ENCODE measurements around the gene CRYL1. TPM values are rescaled to one million over a fixed set of nuclear protein-coding genes. Genes with fewer than 3 reads are reported as not detected.

Gene CRYL1
- total and polyA plus RNA-seq, 9 of the 15 experiments (the other 6 are each of a cell fraction or from before 2014, with no cell fraction given): 1.0 to 6.9 (median 2.4) TPM

- Histone ChIP-seq H3K9me3 (replicated peaks; ENCODE audit: control insufficient read depth, insufficient read depth, low read depth, low read length) (no peaks in the 10 kb centered on the region), H3K4me2 (ENCODE audit: insufficient read depth, low read length) (no peak overlapping the region), H3K4me3 (no peak overlapping the region), H2AFZ (ENCODE audit: low read depth, low read length) (no peak overlapping the region), H3K36me3 (ENCODE audit: control insufficient read depth, insufficient read depth, low read length) (no peaks in the 10 kb centered on the region), H3K9me1 (ENCODE audit: control insufficient read depth, insufficient read depth, low read length) (no peaks in the 10 kb centered on the region), H3K27me3 (ENCODE audit: control insufficient read depth in 2 of 2, insufficient read depth in 2 of 2, low read length in 2 of 2) (peaks cover 3 to 19% of the 10 kb centered on the region in 2 experiments; a peak in 3 of 5 replicates), H3K9ac (ENCODE audit: insufficient read depth in 1 of 2, low read depth in 2 of 2, low read length in 2 of 2) (no peak overlapping the region), H3K27ac (ENCODE audit: extremely low read depth, low read depth, low read length) (no peak overlapping the region), H4K20me1 (replicated peaks; ENCODE audit: control insufficient read depth, insufficient read depth, low read length) (no peaks in the 10 kb centered on the region), H3K4me1 (replicated peaks in 1 of 2; ENCODE audit: control insufficient read depth in 2 of 2, insufficient read depth in 2 of 2, low read length in 2 of 2) (no peaks in the 10 kb centered on the region; a peak in 1 of 5 replicates), H3K79me2 (ENCODE audit: control insufficient read depth, insufficient read depth, low read length) (no peaks in the 10 kb centered on the region)
- DNase-seq (ENCODE audit: extremely low read depth in 1 of 4, low spot score in 3 of 4): no peak
- ChIA-PET POLR2A (no interaction called here), CTCF (ENCODE audit: low intra/inter-chr PET ratio) (no interaction called here)
- in situ Hi-C loops (cut with MboI) (no loop called here), intact Hi-C loops (cut with micrococcal nuclease) (no loop called here)
- FAIRE-seq: no peak
- 26% methylated on average over 8 of the region's 8 CpGs for WGBS (ENCODE audit: insufficient coverage, low coverage, missing lambda C conversion rate)
- no TSS peak for BruUV-seq (replicated peaks)
- ATAC-seq: no peak
- TF ChIP-seq NCOA4 (IDR thresholded peaks at IDR 0.05; ENCODE audit: partially characterized antibody) (no peak), TCF7 (IDR thresholded peaks at IDR 0.05; ENCODE audit: borderline replicate concordance) (no peak), CBX3 (IDR thresholded peaks at IDR 0.05; ENCODE audit: borderline replicate concordance in 1 of 2, low read length in 2 of 2) (no peak), GMEB1 (CRISPR knock-in tag; IDR thresholded peaks at IDR 0.05) (no peak), FOXA1 (IDR thresholded peaks at IDR 0.05; ENCODE audit: borderline replicate concordance) (no peak), FOS (IDR thresholded peaks at IDR 0.05; ENCODE audit: extremely low read depth, insufficient read length) (no peak), PRDM10 (IDR thresholded peaks at IDR 0.05; ENCODE audit: partially characterized antibody) (no peak), ZBTB40 (IDR thresholded peaks at IDR 0.05) (no peak), ZBTB40 (CRISPR knock-in tag; IDR thresholded peaks at IDR 0.05) (no peak)
These were observed 53.1 kb downstream of the CRYL1 start for GRCh38 chr13:20472531-20472930.

Measured in K562 (cell line).